Vagina (tissue), 2 donors: ENCODE measurements around the gene CRY2.

ENCODE experiments used
- POLR2A ChIP-seq, 2 donors: fragments of 450-650 bp; IDR thresholded peaks; one replicate each; pipeline ENCODE4 v1.6.1; 2017; ENCODE audit warnings: antibody characterized with exemption in 2 of 2, mild to moderate bottlenecking in 2 of 2, moderate library complexity in 2 of 2
- TF ChIP-seq, protein P1 (sequence below), 3 experiments: fragments of 450-650 bp in 2 of 3; fragments of 200-600 bp in 1 of 3; sonication (generic) in 1 of 3; IDR thresholded peaks; one replicate each; pipeline ENCODE4 v1.5.1; 2017 to 2019; ENCODE audit warnings: antibody characterized with exemption in 3 of 3, mild to moderate bottlenecking in 2 of 3, moderate library complexity in 2 of 3

DNA sequence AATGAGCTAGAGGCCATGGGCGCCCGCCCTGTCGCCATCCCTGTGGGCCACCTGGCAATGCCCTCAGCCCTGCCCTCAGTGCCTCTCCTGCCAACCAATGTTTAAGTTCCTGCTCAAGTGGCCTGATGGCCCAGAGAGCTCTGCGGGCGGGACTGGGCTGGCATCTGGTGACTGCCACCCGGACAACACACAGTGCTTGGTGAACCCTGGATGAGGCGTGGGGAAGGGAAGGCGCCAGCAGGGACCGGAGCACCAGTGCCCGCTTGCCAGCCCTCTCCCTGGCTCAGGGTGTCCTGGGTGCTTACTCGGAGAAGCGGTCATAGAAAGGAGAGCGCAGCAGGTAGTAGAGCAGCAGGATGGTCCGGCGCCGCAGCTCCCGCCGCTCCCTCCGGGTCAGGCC, 66.2 kb downstream of the CRY2 start:
- TF ChIP-seq, protein P1, sequence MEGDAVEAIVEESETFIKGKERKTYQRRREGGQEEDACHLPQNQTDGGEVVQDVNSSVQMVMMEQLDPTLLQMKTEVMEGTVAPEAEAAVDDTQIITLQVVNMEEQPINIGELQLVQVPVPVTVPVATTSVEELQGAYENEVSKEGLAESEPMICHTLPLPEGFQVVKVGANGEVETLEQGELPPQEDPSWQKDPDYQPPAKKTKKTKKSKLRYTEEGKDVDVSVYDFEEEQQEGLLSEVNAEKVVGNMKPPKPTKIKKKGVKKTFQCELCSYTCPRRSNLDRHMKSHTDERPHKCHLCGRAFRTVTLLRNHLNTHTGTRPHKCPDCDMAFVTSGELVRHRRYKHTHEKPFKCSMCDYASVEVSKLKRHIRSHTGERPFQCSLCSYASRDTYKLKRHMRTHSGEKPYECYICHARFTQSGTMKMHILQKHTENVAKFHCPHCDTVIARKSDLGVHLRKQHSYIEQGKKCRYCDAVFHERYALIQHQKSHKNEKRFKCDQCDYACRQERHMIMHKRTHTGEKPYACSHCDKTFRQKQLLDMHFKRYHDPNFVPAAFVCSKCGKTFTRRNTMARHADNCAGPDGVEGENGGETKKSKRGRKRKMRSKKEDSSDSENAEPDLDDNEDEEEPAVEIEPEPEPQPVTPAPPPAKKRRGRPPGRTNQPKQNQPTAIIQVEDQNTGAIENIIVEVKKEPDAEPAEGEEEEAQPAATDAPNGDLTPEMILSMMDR (IDR thresholded peaks at IDR 0.05) = no peak
- TF ChIP-seq POLR2A (IDR thresholded peaks at IDR 0.05) = no peak
